Kidney (tissue), 14 donors: ENCODE data around the gene SNX22. TPM values are rescaled to one million over a fixed set of nuclear protein-coding genes. Genes with fewer than 3 reads are reported as not detected.

Source experiments
- DNase-seq, 5 donors: peaks; one replicate each; pipeline ENCODE4 v3.0.0-alpha.2; 2013 to 2020
- FAIRE-seq: peaks from 2 replicates; lab custom pipeline; 2012; peaks lifted over from hg19 to GRCh38; lab: Jason Lieb, UNC
- H3K27ac ChIP-seq, 2 donors: one replicate each; pipeline ENCODE4 v1.7.0; 2013; ENCODE audit warnings: low read depth in 2 of 2, low read length in 2 of 2, inconsistent platforms in 1 of 2
- H3K27me3 ChIP-seq: one replicate; pipeline ENCODE4 v1.7.1; 2013; ENCODE audit warnings: low read length, inconsistent platforms; ENCODE audit not compliant: control insufficient read depth, insufficient read depth
- H3K36me3 ChIP-seq, 3 donors: one replicate each; pipeline versions ENCODE4 v1.7.0 to v1.7.1; 2013; ENCODE audit warnings: low read length in 3 of 3, control low read depth in 1 of 3, inconsistent platforms in 1 of 3; ENCODE audit not compliant: insufficient read depth in 3 of 3, control insufficient read depth in 2 of 3
- H3K4me1 ChIP-seq, 3 donors: one replicate each; pipeline versions ENCODE4 v1.7.0 to v1.7.1; 2013; ENCODE audit warnings: low read length in 3 of 3, inconsistent platforms in 1 of 3, low read depth in 1 of 3; ENCODE audit not compliant: control insufficient read depth in 2 of 3, insufficient read depth in 2 of 3
- H3K4me3 ChIP-seq, 3 donors: one replicate each; pipeline versions ENCODE4 v1.7.0 to v1.8.1; 2013; ENCODE audit warnings: low read length in 3 of 3, control low read depth in 1 of 3, inconsistent platforms in 1 of 3
- H3K9ac ChIP-seq, 3 donors: one replicate each; pipeline versions ENCODE4 v1.7.0 to v1.7.1; 2013; ENCODE audit warnings: low read length in 3 of 3, control low read depth in 1 of 3, inconsistent platforms in 1 of 3
- H3K9me3 ChIP-seq, 3 donors: one replicate each; pipeline versions ENCODE4 v1.7.0 to v1.7.1; 2013; ENCODE audit warnings: low read length in 3 of 3, control low read depth in 1 of 3, inconsistent platforms in 1 of 3; ENCODE audit not compliant: control insufficient read depth in 2 of 3, insufficient read depth in 1 of 3
- CTCF ChIP-seq: IDR thresholded peaks from 3 replicates; pipeline ENCODE4 v1.5.1; 2012; ENCODE audit warnings: mild to moderate bottlenecking, moderate library complexity, borderline replicate concordance; ENCODE audit not compliant: insufficient read depth; ENCODE audit errors: extremely low read depth
- intact Hi-C: fragments of 100-400 bp; cut with DNase I; formaldehyde crosslinking; loops from one replicate; pipeline ENCODE4 v1.11.1; 2022
- polyA plus RNA-seq: library from polyadenylated mRNA; stranded (reverse); fragments of 350-450 nt; fragmentation: Illumina TruSeq; extraction: RNeasy Lipid Tissue Mini Kit (QIAGEN cat#74804); gene quantifications from one replicate; pipeline ENCODE4 v1.2.3, GENCODE V29; 2014; ENCODE audit warnings: low read depth, low replicate concordance; ENCODE audit not compliant: insufficient read depth
- total RNA-seq: library from RNA; stranded (reverse); fragmentation: NEBNext Ultra II Directional; extraction: Animal tissue kit (Norgen Biotek cat#: 25700); gene quantifications from one replicate; pipeline ENCODE4 v1.2.1, GENCODE V29; 2021
- donor health status: control.
- donor health status: control.
- donor health status: control.
- donor health status: control.
- donor health status: control.
- donor health status: DM: yes; HTN: yes; CAD: no.
- donor health status: Normal renal cell carcinoma (clear cell type).

SNX22 gene
- total and polyA plus RNA-seq, 2 donors from 2014 or later = 1.1 to 4.6 TPM

GRCh38 chr15:64164436-64164835 lies 12.9 kb downstream of the SNX22 start:
- intact Hi-C loops = no loop called here
- H3K4me1 ChIP-seq = peaks cover 6 to 26% (median 20%) of the 10 kb centered on the region in 3 donors
- H3K36me3 ChIP-seq = peaks cover 5 to 10% (median 9%) of the 10 kb centered on the region in 3 donors
- H3K27me3 ChIP-seq = no peaks in the 10 kb centered on the region
- H3K4me3 ChIP-seq = peak overlapping the region in 1 of 3 donors; percentile 77
- DNase-seq (no peak), FAIRE-seq (no peak)
- no peaks in the 10 kb centered on the region for H3K9me3 ChIP-seq
- H3K27ac ChIP-seq = peak overlapping the region; percentile 79 to 83
- TF ChIP-seq CTCF = no peak
- H3K9ac ChIP-seq = no peak overlapping the region

- no peak for FAIRE-seq
- Histone ChIP-seq H3K27me3 (no peaks in the 10 kb centered on the region), H3K9me3 (no peaks in the 10 kb centered on the region), H3K27ac (no peak overlapping the region), H3K36me3 (peaks cover 0 to 4% (median 3%) of the 10 kb centered on the region in 3 donors), H3K4me1 (peaks cover 6 to 26% (median 16%) of the 10 kb centered on the region in 3 donors), H3K4me3 (no peak overlapping the region), H3K9ac (no peak overlapping the region)
- no peak for TF ChIP-seq CTCF
- no peak for DNase-seq
- intact Hi-C loops = no loop called here
Observed at GRCh38 chr15:64166102-64166890, 14.8 kb downstream of the SNX22 start.

GRCh38 chr15:64180235-64180824 lies 28.8 kb downstream of the SNX22 start:
- no peaks in the 10 kb centered on the region for H3K9me3 ChIP-seq
- no peak overlapping the region for H3K4me3 ChIP-seq
- no peaks in the 10 kb centered on the region for H3K27me3 ChIP-seq
- DNase-seq = peak in 3 of 5 donors; percentile 32 to 51 (median 42)
- H3K4me1 ChIP-seq = no peaks in the 10 kb centered on the region
- no peak for FAIRE-seq
- intact Hi-C loops = no loop called here
- no peak for TF ChIP-seq CTCF
- no peak overlapping the region for H3K27ac ChIP-seq
- H3K9ac ChIP-seq = no peak overlapping the region
- peaks cover 2 to 10% (median 4%) of the 10 kb centered on the region in 3 donors for H3K36me3 ChIP-seq
